ENCODE results near the gene ATP4B. TPM values are rescaled to one million over a fixed set of nuclear protein-coding genes. Genes with fewer than 3 reads are reported as not detected.

Gene ATP4B
- total RNA-seq (not detected in 2 replicates), polyA plus RNA-seq (not detected in 2 replicates), polyA minus RNA-seq (ENCODE audit: low replicate concordance) (not detected in 2 replicates)
- polyA plus RNA-seq (2012), result not detected in 2 replicates

DNA sequence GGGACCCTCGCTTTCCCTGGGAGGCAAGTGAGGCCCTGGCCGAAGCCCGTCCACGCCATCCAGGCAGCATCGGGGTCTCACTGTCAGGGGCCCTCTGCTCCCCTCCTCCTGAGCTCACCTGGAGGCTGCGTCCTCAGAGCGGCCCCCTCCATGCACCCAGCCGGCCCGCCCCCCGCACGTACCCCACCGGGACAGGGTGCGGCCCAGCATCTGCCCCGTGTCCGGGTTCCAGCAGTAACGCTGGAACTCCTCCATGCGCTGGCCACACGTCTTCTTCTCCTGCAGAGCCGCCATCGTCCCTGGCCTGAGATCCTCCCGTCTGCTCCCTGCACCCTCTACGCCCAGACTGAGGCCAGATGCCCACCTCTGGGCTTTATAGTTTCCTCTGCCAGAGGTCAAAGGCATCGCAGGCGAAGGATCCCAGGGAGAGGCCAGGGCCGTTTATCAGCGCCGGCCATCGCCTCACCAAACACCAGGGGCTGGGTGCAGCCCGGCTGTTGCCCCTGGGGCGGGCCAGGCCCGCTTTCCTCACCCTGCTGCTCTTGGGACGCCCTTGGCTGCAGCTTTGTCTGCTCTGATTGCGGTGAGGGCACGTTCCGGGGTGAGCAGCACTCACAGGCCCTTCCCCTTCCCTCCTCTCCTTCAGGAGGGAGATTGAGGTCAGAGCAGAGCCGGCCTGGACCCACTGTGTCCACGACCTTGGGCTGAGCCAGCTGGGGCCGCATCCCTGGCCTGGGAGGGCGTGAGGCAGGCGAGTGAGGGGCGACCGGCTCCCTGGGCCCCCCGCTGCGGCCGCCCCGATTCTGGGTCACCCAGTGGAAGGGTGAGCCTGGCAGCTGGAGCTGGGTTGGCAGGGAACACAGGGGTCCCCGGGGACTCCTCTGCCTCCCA is at the start of gene ATP4B:
Gene ATP4B, minus strand, starts transcription at position 348 of the 891 bp plus-strand sequence. Its CDS starts 54 bp downstream, at position 294.
- no peaks in the 10 kb centered on the region for H4K20me1 ChIP-seq (ENCODE audit: control insufficient read depth, extremely low read depth, insufficient read depth, low read length)
- H3K9me3 ChIP-seq (ENCODE audit: control insufficient read depth, insufficient read depth, low read depth, low read length), result no peaks in the 10 kb centered on the region
- H3K4me3 ChIP-seq (replicated peaks in 1 of 4; ENCODE audit: control extremely low read depth in 1 of 4, insufficient read depth in 1 of 4, low read depth in 3 of 4, low read length in 4 of 4), result no peak within 1 kb of the TSS
- no peak within 1 kb of the TSS for H3K27ac ChIP-seq (ENCODE audit: insufficient read depth, low read length)
- H3K79me2 ChIP-seq (ENCODE audit: control insufficient read depth, insufficient read depth, low read length), result no peaks in the 10 kb centered on the region
- no peaks in the 10 kb centered on the region for H3K27me3 ChIP-seq (ENCODE audit: control insufficient read depth, insufficient read depth, low read length)
- no peak within 1 kb of the TSS for H3K9ac ChIP-seq (ENCODE audit: insufficient read depth, low read length)
- no peak within 1 kb of the TSS for H3K4me2 ChIP-seq (ENCODE audit: extremely low read depth, insufficient read depth, low read length)
- TF ChIP-seq EZH2 (IDR thresholded peaks at IDR 0.05; ENCODE audit: low read length, missing control alignments), result no peak
- TF ChIP-seq, protein P1, sequence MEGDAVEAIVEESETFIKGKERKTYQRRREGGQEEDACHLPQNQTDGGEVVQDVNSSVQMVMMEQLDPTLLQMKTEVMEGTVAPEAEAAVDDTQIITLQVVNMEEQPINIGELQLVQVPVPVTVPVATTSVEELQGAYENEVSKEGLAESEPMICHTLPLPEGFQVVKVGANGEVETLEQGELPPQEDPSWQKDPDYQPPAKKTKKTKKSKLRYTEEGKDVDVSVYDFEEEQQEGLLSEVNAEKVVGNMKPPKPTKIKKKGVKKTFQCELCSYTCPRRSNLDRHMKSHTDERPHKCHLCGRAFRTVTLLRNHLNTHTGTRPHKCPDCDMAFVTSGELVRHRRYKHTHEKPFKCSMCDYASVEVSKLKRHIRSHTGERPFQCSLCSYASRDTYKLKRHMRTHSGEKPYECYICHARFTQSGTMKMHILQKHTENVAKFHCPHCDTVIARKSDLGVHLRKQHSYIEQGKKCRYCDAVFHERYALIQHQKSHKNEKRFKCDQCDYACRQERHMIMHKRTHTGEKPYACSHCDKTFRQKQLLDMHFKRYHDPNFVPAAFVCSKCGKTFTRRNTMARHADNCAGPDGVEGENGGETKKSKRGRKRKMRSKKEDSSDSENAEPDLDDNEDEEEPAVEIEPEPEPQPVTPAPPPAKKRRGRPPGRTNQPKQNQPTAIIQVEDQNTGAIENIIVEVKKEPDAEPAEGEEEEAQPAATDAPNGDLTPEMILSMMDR (conservative IDR thresholded peaks at IDR 0.05 in 1 of 2, IDR thresholded peaks at IDR 0.05 in 1 of 2; ENCODE audit: low read depth in 1 of 2, low read length in 2 of 2), result no peak
- no peaks in the 10 kb centered on the region for H3K4me1 ChIP-seq (ENCODE audit: control insufficient read depth, extremely low read depth, insufficient read depth, low read length)
- H2AFZ ChIP-seq (ENCODE audit: low read length), result no peak within 1 kb of the TSS
- no peaks in the 10 kb centered on the region for H3K36me3 ChIP-seq (ENCODE audit: control insufficient read depth, insufficient read depth, low read length)
- DNase-seq (ENCODE audit: low read depth in 2 of 2), result no peak

DNA sequence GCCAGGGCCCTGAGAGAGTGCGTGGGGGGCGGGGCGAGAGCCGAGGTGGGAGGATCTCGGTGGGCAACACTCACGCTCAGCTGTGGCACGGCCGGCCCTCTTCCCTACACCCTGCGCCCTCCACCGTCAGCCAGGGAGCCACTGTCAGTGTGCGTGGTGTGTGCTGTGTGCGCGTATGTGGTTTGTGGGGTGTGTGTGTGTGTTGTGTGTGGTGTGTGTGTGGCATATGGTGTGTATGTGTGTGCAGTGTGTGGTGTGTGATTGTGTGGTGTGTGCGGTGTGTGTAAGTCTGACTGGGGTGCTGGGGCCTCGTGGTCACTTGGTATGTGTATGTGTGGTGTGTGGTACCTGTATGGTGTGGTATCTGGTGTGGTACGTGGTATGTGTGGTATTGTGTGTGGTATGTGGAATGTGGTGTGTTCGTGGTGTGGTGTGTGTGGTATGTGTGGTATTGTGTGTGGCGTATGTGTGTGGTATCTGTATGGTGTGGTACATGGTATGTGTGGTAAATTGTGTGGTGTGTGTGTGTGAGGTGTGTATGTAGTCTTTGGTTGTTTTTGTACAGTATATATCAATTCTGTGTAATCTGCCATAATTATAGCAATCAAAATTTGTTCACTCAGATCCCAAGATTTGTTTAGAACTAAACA is 14.1 kb upstream of the ATP4B start:
- no peak for DNase-seq (ENCODE audit: low read depth in 2 of 2)
- H2AFZ ChIP-seq (ENCODE audit: low read length), result no peak overlapping the region
- no peak overlapping the region for H3K4me2 ChIP-seq (ENCODE audit: extremely low read depth, insufficient read depth, low read length)
- no peak overlapping the region for H3K4me3 ChIP-seq (replicated peaks in 1 of 4; ENCODE audit: control extremely low read depth in 1 of 4, insufficient read depth in 1 of 4, low read depth in 3 of 4, low read length in 4 of 4)
- no peaks in the 10 kb centered on the region for H4K20me1 ChIP-seq (ENCODE audit: control insufficient read depth, extremely low read depth, insufficient read depth, low read length)
- no peaks in the 10 kb centered on the region for H3K9me3 ChIP-seq (ENCODE audit: control insufficient read depth, insufficient read depth, low read depth, low read length)
- H3K36me3 ChIP-seq (ENCODE audit: control insufficient read depth, insufficient read depth, low read length), result no peaks in the 10 kb centered on the region
- no peak for TF ChIP-seq EZH2 (IDR thresholded peaks at IDR 0.05; ENCODE audit: low read length, missing control alignments)
- TF ChIP-seq, protein P1 (conservative IDR thresholded peaks at IDR 0.05 in 1 of 2, IDR thresholded peaks at IDR 0.05 in 1 of 2; ENCODE audit: low read depth in 1 of 2, low read length in 2 of 2), result no peak
- H3K9ac ChIP-seq (ENCODE audit: insufficient read depth, low read length), result no peak overlapping the region
- no peak overlapping the region for H3K27ac ChIP-seq (ENCODE audit: insufficient read depth, low read length)
- no peaks in the 10 kb centered on the region for H3K79me2 ChIP-seq (ENCODE audit: control insufficient read depth, insufficient read depth, low read length)
- no peaks in the 10 kb centered on the region for H3K4me1 ChIP-seq (ENCODE audit: control insufficient read depth, extremely low read depth, insufficient read depth, low read length)
- no peaks in the 10 kb centered on the region for H3K27me3 ChIP-seq (ENCODE audit: control insufficient read depth, insufficient read depth, low read length)
